CD14-positive monocyte (primary cell): Measurements from ENCODE around the gene CPE. TPM values are rescaled to one million over a fixed set of nuclear protein-coding genes. Genes with fewer than 3 reads are reported as not detected.

Source experiments
- DNase-seq, 3 donors: peaks; one replicate each; pipeline ENCODE4 v3.0.0-alpha.2; 2011 to 2022
- H2AFZ ChIP-seq: 2 replicates; pipeline ENCODE4 v1.6.0; 2012; ENCODE audit warnings: mild to moderate bottlenecking, low read depth, low read length, inconsistent platforms; ENCODE audit not compliant: insufficient read depth, poor library complexity, severe bottlenecking
- H3K27ac ChIP-seq, 2 donors: 1 replicate in 1 of 2; 2 replicates in 1 of 2; pipeline ENCODE4 v1.5.1; 2012 to 2013; ENCODE audit warnings: low read length in 2 of 2, control low read depth in 1 of 2, inconsistent platforms in 1 of 2, low read depth in 1 of 2, mild to moderate bottlenecking in 1 of 2
- H3K27me3 ChIP-seq, 2 donors: one replicate each; pipeline versions ENCODE4 v1.6.0 to v1.6.1; 2011 to 2013; ENCODE audit warnings: low read length in 2 of 2; ENCODE audit not compliant: control insufficient read depth in 2 of 2, insufficient read depth in 2 of 2
- H3K36me3 ChIP-seq, 2 donors: replicated peaks in 1 of 2; 1 replicate in 1 of 2; 2 replicates in 1 of 2; pipeline versions ENCODE4 v1.5.1 to v1.6.1; 2012 to 2013; ENCODE audit warnings: low read length in 2 of 2, control low read depth in 1 of 2, inconsistent platforms in 1 of 2, mild to moderate bottlenecking in 1 of 2; ENCODE audit not compliant: insufficient read depth in 2 of 2, control insufficient read depth in 1 of 2
- H3K4me1 ChIP-seq, 2 donors: 1 replicate in 1 of 2; 2 replicates in 1 of 2; pipeline versions ENCODE4 v1.5.1 to v1.6.1; 2012 to 2013; ENCODE audit warnings: low read length in 2 of 2, control low read depth in 1 of 2, inconsistent platforms in 1 of 2, mild to moderate bottlenecking in 1 of 2, moderate library complexity in 1 of 2; ENCODE audit not compliant: insufficient read depth in 2 of 2, control insufficient read depth in 1 of 2
- H3K4me2 ChIP-seq: replicated peaks from 2 replicates; pipeline ENCODE3; 2012; ENCODE audit warnings: low read length, moderate library complexity, mild to moderate bottlenecking; ENCODE audit not compliant: poor library complexity, severe bottlenecking; ENCODE audit errors: extremely low read depth
- H3K4me3 ChIP-seq, 3 experiments: fragments of 200-600 bp in 1 of 3; sonication (generic) in 1 of 3; replicated peaks in 1 of 3; 1 replicate in 2 of 3; 2 replicates in 1 of 3; pipeline ENCODE4 v1.5.1; 2011 to 2013; ENCODE audit warnings: low read length in 3 of 3, mild to moderate bottlenecking in 3 of 3, control low read depth in 2 of 3, low read depth in 2 of 3, inconsistent platforms in 1 of 3, moderate library complexity in 1 of 3
- H3K79me2 ChIP-seq: 2 replicates; pipeline ENCODE4 v1.6.0; 2012; ENCODE audit warnings: mild to moderate bottlenecking, control low read depth, inconsistent platforms, low read length, moderate library complexity; ENCODE audit not compliant: insufficient read depth
- H3K9ac ChIP-seq: 2 replicates; pipeline ENCODE4 v1.6.0; 2017; ENCODE audit warnings: low read length, mild to moderate bottlenecking; ENCODE audit not compliant: insufficient read depth, poor library complexity, severe bottlenecking
- H3K9me3 ChIP-seq, 2 donors: replicated peaks in 1 of 2; 1 replicate in 1 of 2; 2 replicates in 1 of 2; pipeline versions ENCODE4 v1.5.1 to v1.6.1; 2012 to 2013; ENCODE audit warnings: low read length in 2 of 2, control low read depth in 1 of 2; ENCODE audit not compliant: control insufficient read depth in 1 of 2, insufficient read depth in 1 of 2
- H4K20me1 ChIP-seq: 2 replicates; pipeline ENCODE4 v1.6.0; 2012; ENCODE audit warnings: mild to moderate bottlenecking, low read length, control low read depth, moderate library complexity; ENCODE audit not compliant: insufficient read depth
- H3K27ac Mint-ChIP-seq, 7 donors: one replicate each; pipeline ENCODE4 v1.8.0; 2020; ENCODE audit warnings: mild to moderate bottlenecking in 7 of 7, mixed read lengths in 7 of 7, moderate library complexity in 6 of 7, inconsistent platforms in 2 of 7
- H3K27me3 Mint-ChIP-seq, 3 donors: one replicate each; pipeline ENCODE4 v1.8.0; 2021 to 2022; ENCODE audit warnings: low read depth in 3 of 3, mild to moderate bottlenecking in 3 of 3, mixed read lengths in 3 of 3, moderate library complexity in 3 of 3, inconsistent platforms in 1 of 3
- H3K36me3 Mint-ChIP-seq, 2 donors: one replicate each; pipeline ENCODE4 v1.8.0; 2020; ENCODE audit warnings: mixed read lengths in 2 of 2, inconsistent platforms in 1 of 2, mild to moderate bottlenecking in 1 of 2
- H3K4me1 Mint-ChIP-seq: one replicate; pipeline ENCODE4 v1.8.0; 2020; ENCODE audit warnings: mild to moderate bottlenecking, mixed read lengths
- H3K4me3 Mint-ChIP-seq, 2 donors: one replicate each; pipeline ENCODE4 v1.8.0; 2020; ENCODE audit warnings: mild to moderate bottlenecking in 2 of 2, mixed read lengths in 2 of 2, moderate library complexity in 1 of 2
- H3K9me3 Mint-ChIP-seq, 7 donors: one replicate each; pipeline ENCODE4 v1.8.0; 2020 to 2022; ENCODE audit warnings: mixed read lengths in 7 of 7, mild to moderate bottlenecking in 6 of 7, moderate library complexity in 6 of 7, inconsistent platforms in 2 of 7
- CTCF ChIP-seq: fragments of 200-600 bp; IDR thresholded peaks from one replicate; pipeline ENCODE4 v1.8.0; 2022; ENCODE audit warnings: antibody characterized with exemption, mild to moderate bottlenecking
- WGBS: methylation state at CpG from one replicate; pipeline ENCODE4 v1.1.5; 2013; ENCODE audit warnings: missing lambda C conversion rate; ENCODE audit not compliant: insufficient coverage; 5-methylcytosine and 5-hydroxymethylcytosine counted together
- intact Hi-C, 2 donors: fragments of 100-400 bp; cut with micrococcal nuclease; formaldehyde crosslinking; loops; one replicate each; pipeline versions ENCODE4 v1.15.0 to v1.15.1; 2023
- polyA plus RNA-seq, 3 donors: library from polyadenylated mRNA; depleted of rRNA in 1 of 3; unstranded in 2 of 3; stranded (reverse) in 1 of 3; fragments of 300-500 nt in 2 of 3; fragments of >200 nt in 1 of 3; fragmentation: Illumina TruSeq in 2 of 3; gene quantifications; 1 replicate in 2 of 3; 2 replicates in 1 of 3; pipeline ENCODE4 v1.2.3, GENCODE V29; 2012 to 2021

The CPE gene
- polyA plus RNA-seq, 3 donors, result 0.09 to 0.13 TPM; not detected in 1

GRCh38 chr4:165367040-165367439, 11.8 kb upstream of the CPE start:
- Mint-ChIP-seq H3K4me1 (peaks cover 6% of the 10 kb centered on the region), H3K4me3 (no peak overlapping the region), H3K9me3 (peaks cover 0 to 2% (median 0%) of the 10 kb centered on the region in 7 donors), H3K36me3 (no peaks in the 10 kb centered on the region), H3K27ac (no peak overlapping the region), H3K27me3 (no peaks in the 10 kb centered on the region)
- H3K4me3 ChIP-seq, result no peak overlapping the region
- no peaks in the 10 kb centered on the region for H3K36me3 ChIP-seq
- H4K20me1 ChIP-seq, result no peaks in the 10 kb centered on the region
- H3K9me3 ChIP-seq, result no peaks in the 10 kb centered on the region
- no peak overlapping the region for H2AFZ ChIP-seq
- DNase-seq, result no peak
- H3K79me2 ChIP-seq, result no peaks in the 10 kb centered on the region
- H3K4me2 ChIP-seq, result no peak overlapping the region
- H3K9ac ChIP-seq, result no peak overlapping the region
- H3K27ac ChIP-seq, result no peak overlapping the region
- WGBS, result 72% methylated on average over 2 of the region's 4 CpGs
- H3K27me3 ChIP-seq, result no peaks in the 10 kb centered on the region
- H3K4me1 ChIP-seq, result no peaks in the 10 kb centered on the region
- TF ChIP-seq CTCF, result no peak
- intact Hi-C loops, result no loop called here

DNA sequence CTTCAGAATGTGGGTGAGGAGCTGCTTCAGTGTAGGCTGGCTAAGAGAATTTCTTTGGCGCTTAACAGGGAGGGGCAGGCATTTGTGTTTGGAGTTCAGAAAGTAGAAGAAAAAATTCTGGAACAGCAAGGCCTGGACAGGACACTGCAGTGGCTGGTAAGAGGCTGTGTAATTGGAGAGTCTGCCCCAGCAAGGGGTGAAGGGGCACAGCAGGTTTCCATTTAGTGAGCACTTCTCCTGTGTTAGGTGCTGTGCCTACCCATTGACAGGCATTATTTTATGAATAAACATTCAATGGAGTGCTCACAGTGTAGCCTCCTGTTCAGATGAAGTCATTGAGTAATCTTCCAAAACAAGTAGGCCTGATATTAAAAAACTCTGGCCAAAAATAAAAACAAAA, 10.7 kb upstream of the CPE start:
- Mint-ChIP-seq H3K27ac (peak overlapping the region in 2 of 7 donors; percentile 46 to 47), H3K4me1 (peaks cover 4% of the 10 kb centered on the region), H3K9me3 (peaks cover 0 to 2% (median 0%) of the 10 kb centered on the region in 7 donors), H3K36me3 (no peaks in the 10 kb centered on the region), H3K27me3 (no peaks in the 10 kb centered on the region), H3K4me3 (no peak overlapping the region)
- no peaks in the 10 kb centered on the region for H3K36me3 ChIP-seq
- WGBS, result 89% methylated on average over 1 of the region's 1 CpG
- H3K9me3 ChIP-seq, result no peaks in the 10 kb centered on the region
- H3K9ac ChIP-seq, result no peak overlapping the region
- no peaks in the 10 kb centered on the region for H4K20me1 ChIP-seq
- H3K4me2 ChIP-seq, result no peak overlapping the region
- H2AFZ ChIP-seq, result no peak overlapping the region
- no peak for DNase-seq
- H3K27me3 ChIP-seq, result no peaks in the 10 kb centered on the region
- no peaks in the 10 kb centered on the region for H3K4me1 ChIP-seq
- TF ChIP-seq CTCF, result no peak
- no peak overlapping the region for H3K27ac ChIP-seq
- intact Hi-C loops, result no loop called here
- H3K79me2 ChIP-seq, result no peaks in the 10 kb centered on the region
- no peak overlapping the region for H3K4me3 ChIP-seq
